Esophagus squamous epithelium (tissue), 5 donors: Measurements from ENCODE around the gene DMRTB1. TPM values are rescaled to one million over a fixed set of nuclear protein-coding genes. Genes with fewer than 3 reads are reported as not detected.

ENCODE experiments used
- DNase-seq: peaks from one replicate; lab custom pipeline; 2025; lab: John Stamatoyannopoulos, UW
- H3K27ac ChIP-seq, 4 donors: fragments of 200-600 bp; sonication (generic); one replicate each; pipeline ENCODE4 v1.5.1; 2016 to 2019; ENCODE audit warnings: mild to moderate bottlenecking in 1 of 4
- H3K27me3 ChIP-seq, 4 donors: fragments of 200-600 bp; sonication (generic); 1 replicate in 3 of 4; 2 replicates in 1 of 4; pipeline versions ENCODE4 v1.5.1 to v1.6.0; 2017 to 2021; ENCODE audit warnings: antibody characterized with exemption in 1 of 4
- H3K36me3 ChIP-seq, 3 donors: fragments of 200-600 bp; sonication (generic); one replicate each; pipeline ENCODE4 v1.5.1; 2016 to 2019
- H3K4me1 ChIP-seq, 3 donors: fragments of 200-600 bp; sonication (generic); one replicate each; pipeline ENCODE4 v1.5.1; 2017 to 2019
- H3K4me3 ChIP-seq, 4 donors: fragments of 200-600 bp; sonication (generic); 1 replicate in 3 of 4; 2 replicates in 1 of 4; pipeline ENCODE4 v1.5.1; 2016 to 2019; ENCODE audit warnings: mild to moderate bottlenecking in 2 of 4, moderate library complexity in 1 of 4
- H3K9me3 ChIP-seq, 3 donors: fragments of 200-600 bp; sonication (generic); one replicate each; pipeline ENCODE4 v1.5.1; 2016 to 2019
- POLR2A ChIP-seq, 4 donors: fragments of 450-650 bp; IDR thresholded peaks; one replicate each; pipeline ENCODE4 v1.6.1; 2017; ENCODE audit warnings: antibody characterized with exemption in 4 of 4, mild to moderate bottlenecking in 4 of 4, moderate library complexity in 3 of 4
- WGBS, 2 donors: methylation state at CpG; one replicate each; pipeline ENCODE4 v1.1.5; 2018; 5-methylcytosine and 5-hydroxymethylcytosine counted together
- intact Hi-C: fragments of 100-400 bp; cut with DNase I; formaldehyde crosslinking; loops from one replicate; pipeline ENCODE4 v1.15.0; 2022
- total RNA-seq, 4 donors: library from RNA; depleted of rRNA; stranded (reverse); fragments of >200 nt; gene quantifications; one replicate each; pipeline ENCODE4 v1.1.0, GENCODE V29; 2016
- TF ChIP-seq, protein P1 (sequence below), 6 experiments: fragments of 450-650 bp in 4 of 6; fragments of 200-600 bp in 2 of 6; sonication (generic) in 2 of 6; IDR thresholded peaks; one replicate each; pipeline ENCODE4 v1.5.1; 2016 to 2019; ENCODE audit warnings: antibody characterized with exemption in 6 of 6, mild to moderate bottlenecking in 4 of 6, moderate library complexity in 4 of 6
- donor health status: DM: yes; HTN: yes; CAD: no.

The DMRTB1 gene
- total RNA-seq, 4 donors from 2014 or later: not detected

DNA sequence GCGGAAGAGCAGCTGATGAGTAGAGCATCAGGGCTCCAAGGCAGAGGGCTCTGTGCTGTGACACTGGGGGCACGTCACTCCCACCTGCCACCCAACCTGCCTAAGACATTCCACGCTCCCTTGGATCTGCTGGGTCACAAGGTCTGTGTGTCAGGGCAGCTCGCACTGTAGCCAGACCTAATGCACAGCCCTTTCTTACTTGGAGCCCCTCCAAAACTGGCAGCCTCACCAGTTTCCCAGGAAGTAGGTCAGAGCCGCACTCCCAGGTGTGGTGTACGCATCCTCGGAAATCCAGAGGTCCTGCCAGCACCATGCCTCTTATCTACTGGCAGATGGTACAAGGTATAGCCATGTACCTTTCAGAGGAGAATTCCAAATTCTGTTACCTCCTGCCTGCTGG, 22.3 kb downstream of the DMRTB1 start:
- no peak overlapping the region for H3K4me3 ChIP-seq
- TF ChIP-seq POLR2A (IDR thresholded peaks at IDR 0.05): no peak
- TF ChIP-seq, protein P1, sequence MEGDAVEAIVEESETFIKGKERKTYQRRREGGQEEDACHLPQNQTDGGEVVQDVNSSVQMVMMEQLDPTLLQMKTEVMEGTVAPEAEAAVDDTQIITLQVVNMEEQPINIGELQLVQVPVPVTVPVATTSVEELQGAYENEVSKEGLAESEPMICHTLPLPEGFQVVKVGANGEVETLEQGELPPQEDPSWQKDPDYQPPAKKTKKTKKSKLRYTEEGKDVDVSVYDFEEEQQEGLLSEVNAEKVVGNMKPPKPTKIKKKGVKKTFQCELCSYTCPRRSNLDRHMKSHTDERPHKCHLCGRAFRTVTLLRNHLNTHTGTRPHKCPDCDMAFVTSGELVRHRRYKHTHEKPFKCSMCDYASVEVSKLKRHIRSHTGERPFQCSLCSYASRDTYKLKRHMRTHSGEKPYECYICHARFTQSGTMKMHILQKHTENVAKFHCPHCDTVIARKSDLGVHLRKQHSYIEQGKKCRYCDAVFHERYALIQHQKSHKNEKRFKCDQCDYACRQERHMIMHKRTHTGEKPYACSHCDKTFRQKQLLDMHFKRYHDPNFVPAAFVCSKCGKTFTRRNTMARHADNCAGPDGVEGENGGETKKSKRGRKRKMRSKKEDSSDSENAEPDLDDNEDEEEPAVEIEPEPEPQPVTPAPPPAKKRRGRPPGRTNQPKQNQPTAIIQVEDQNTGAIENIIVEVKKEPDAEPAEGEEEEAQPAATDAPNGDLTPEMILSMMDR (IDR thresholded peaks at IDR 0.05): no peak
- H3K27ac ChIP-seq: no peak overlapping the region
- peaks cover 0 to 52% (median 0%) of the 10 kb centered on the region in 4 donors for H3K27me3 ChIP-seq
- H3K4me1 ChIP-seq: peaks cover 0 to 6% (median 5%) of the 10 kb centered on the region in 3 donors
- WGBS, 2 donors: 80 to 95% methylated on average over 7 of the region's 7 CpGs
- H3K9me3 ChIP-seq: no peaks in the 10 kb centered on the region
- H3K36me3 ChIP-seq: no peaks in the 10 kb centered on the region
- intact Hi-C loops: loop anchor here (10.0 kb wide), 1 partner anchor 273 kb away; no protein-coding TSS in a partner anchor
- DNase-seq: no peak

GRCh38 chr1:53482441-53483153, 23.4 kb downstream of the DMRTB1 start:
- no peaks in the 10 kb centered on the region for H3K9me3 ChIP-seq
- H3K27ac ChIP-seq: no peak overlapping the region
- DNase-seq: no peak
- H3K4me1 ChIP-seq: peaks cover 0 to 6% (median 5%) of the 10 kb centered on the region in 3 donors
- no peak overlapping the region for H3K4me3 ChIP-seq
- WGBS, 2 donors: 60 to 83% methylated on average over 13 to 14 of the region's 14 CpGs
- H3K36me3 ChIP-seq: no peaks in the 10 kb centered on the region
- TF ChIP-seq, protein P1 (IDR thresholded peaks at IDR 0.05): no peak
- no peak for TF ChIP-seq POLR2A (IDR thresholded peaks at IDR 0.05)
- intact Hi-C loops: loop anchor here (10.0 kb wide), 1 partner anchor 272 kb away; no protein-coding TSS in a partner anchor
- H3K27me3 ChIP-seq: peaks cover 0 to 63% (median 0%) of the 10 kb centered on the region in 4 donors

DNA sequence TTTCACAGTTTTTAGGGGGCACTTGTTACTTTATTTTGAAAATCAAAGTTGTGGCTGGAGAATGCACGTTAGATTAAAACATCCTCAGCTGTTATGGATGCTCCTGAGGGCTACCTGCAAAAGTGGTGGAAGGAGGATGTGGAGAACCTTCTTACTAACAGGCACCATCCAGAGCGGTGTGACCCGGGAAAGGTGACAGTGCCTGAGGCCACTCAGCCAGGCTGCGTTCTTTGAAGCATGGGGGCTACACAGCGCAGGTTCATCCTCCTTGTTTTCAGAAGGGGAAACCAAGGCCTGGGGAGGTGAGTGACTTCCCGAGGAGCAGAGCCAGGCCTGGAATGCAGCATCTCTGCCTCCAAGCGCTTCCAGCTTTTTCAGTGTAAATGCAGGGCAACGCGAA, 24.0 kb downstream of the DMRTB1 start:
- Histone ChIP-seq H3K27ac (no peak overlapping the region), H3K36me3 (no peaks in the 10 kb centered on the region), H3K27me3 (peaks cover 0 to 64% (median 0%) of the 10 kb centered on the region in 4 donors), H3K9me3 (no peaks in the 10 kb centered on the region), H3K4me1 (peaks cover 0 to 6% (median 5%) of the 10 kb centered on the region in 3 donors), H3K4me3 (no peak overlapping the region)
- intact Hi-C loops: loop anchor here (10.0 kb wide), 1 partner anchor 272 kb away; no protein-coding TSS in a partner anchor
- whole genome bisulfite sequencing, 2 donors: 83% methylated on average over 9 of the region's 9 CpGs
- DNase-seq: no peak
- TF ChIP-seq POLR2A (IDR thresholded peaks at IDR 0.05): no peak
- TF ChIP-seq, protein P1 (IDR thresholded peaks at IDR 0.05): no peak

GRCh38 chr1:53483656-53484055, 24.5 kb downstream of the DMRTB1 start:
- intact Hi-C loops: loop anchor here (10.0 kb wide), 1 partner anchor 271 kb away; no protein-coding TSS in a partner anchor
- WGBS, 2 donors: 60 to 84% methylated on average over 2 to 3 of the region's 4 CpGs
- no peaks in the 10 kb centered on the region for H3K36me3 ChIP-seq
- H3K4me3 ChIP-seq: no peak overlapping the region
- H3K9me3 ChIP-seq: no peaks in the 10 kb centered on the region
- DNase-seq: no peak
- no peak overlapping the region for H3K27ac ChIP-seq
- H3K4me1 ChIP-seq: peaks cover 0 to 6% (median 5%) of the 10 kb centered on the region in 3 donors
- TF ChIP-seq, protein P1 (IDR thresholded peaks at IDR 0.05): no peak
- no peak for TF ChIP-seq POLR2A (IDR thresholded peaks at IDR 0.05)
- peaks cover 0 to 69% (median 0%) of the 10 kb centered on the region in 4 donors for H3K27me3 ChIP-seq
